H9 (cell line): Measurements from ENCODE around the gene SHMT2. TPM values are rescaled to one million over a fixed set of nuclear protein-coding genes. Genes with fewer than 3 reads are reported as not detected.

ENCODE experiments used
- DNase-seq: peaks from one replicate; pipeline ENCODE4 v3.0.0-alpha.2; 2017
- H2AFZ ChIP-seq: one replicate; pipeline ENCODE4 v1.6.1; 2013; ENCODE audit warnings: mild to moderate bottlenecking, low read length, control low read depth, moderate library complexity
- H2AK5ac ChIP-seq: 2 replicates; pipeline ENCODE4 v1.6.1; 2013; ENCODE audit warnings: low read length, control low read depth, mixed read lengths; ENCODE audit not compliant: insufficient read length
- H2BK120ac ChIP-seq: one replicate; pipeline ENCODE4 v1.6.1; 2013; ENCODE audit warnings: low read depth, mild to moderate bottlenecking, low read length, control low read depth, inconsistent platforms; ENCODE audit not compliant: poor library complexity, severe bottlenecking
- H2BK12ac ChIP-seq: 2 replicates; pipeline ENCODE4 v1.6.1; 2013; ENCODE audit warnings: low read length, control low read depth, mixed read lengths, low read depth; ENCODE audit not compliant: insufficient read length
- H2BK15ac ChIP-seq: 2 replicates; pipeline ENCODE4 v1.6.1; 2013; ENCODE audit warnings: low read depth, low read length, control low read depth
- H2BK20ac ChIP-seq: one replicate; pipeline ENCODE4 v1.6.1; 2013; ENCODE audit warnings: low read depth, mild to moderate bottlenecking, low read length, control low read depth, inconsistent platforms; ENCODE audit not compliant: poor library complexity, severe bottlenecking
- H2BK5ac ChIP-seq: 2 replicates; pipeline ENCODE4 v1.6.1; 2013; ENCODE audit warnings: low read length, control low read depth, mixed read lengths; ENCODE audit not compliant: insufficient read length
- H3K14ac ChIP-seq: 2 replicates; pipeline ENCODE4 v1.6.1; 2013; ENCODE audit warnings: low read length, control low read depth; ENCODE audit not compliant: insufficient read depth
- H3K18ac ChIP-seq: 2 replicates; pipeline ENCODE4 v1.6.1; 2013; ENCODE audit warnings: low read depth, mild to moderate bottlenecking, mixed read lengths, low read length, control low read depth; ENCODE audit not compliant: insufficient read length
- H3K23ac ChIP-seq: 2 replicates; pipeline ENCODE4 v1.6.1; 2013; ENCODE audit warnings: low read length, control low read depth, mixed read lengths, low read depth; ENCODE audit not compliant: insufficient read length
- H3K23me2 ChIP-seq: 2 replicates; pipeline ENCODE4 v1.6.1; 2013; ENCODE audit warnings: low read depth, mild to moderate bottlenecking, mixed read lengths, low read length, control low read depth; ENCODE audit not compliant: insufficient read length, poor library complexity, severe bottlenecking
- H3K27ac ChIP-seq: 2 replicates; pipeline ENCODE4 v1.5.1; 2013; ENCODE audit warnings: low read length, control low read depth, mixed read lengths, low read depth; ENCODE audit not compliant: insufficient read length
- H3K27me3 ChIP-seq: 2 replicates; pipeline ENCODE4 v1.6.1; 2013; ENCODE audit warnings: low read length, control low read depth, inconsistent platforms; ENCODE audit not compliant: insufficient read depth
- H3K4ac ChIP-seq: 2 replicates; pipeline ENCODE4 v1.6.1; 2013; ENCODE audit warnings: low read depth, mild to moderate bottlenecking, control low read depth, inconsistent platforms, low read length, moderate library complexity
- H3K4me1 ChIP-seq: 2 replicates; pipeline ENCODE4 v1.6.1; 2013; ENCODE audit warnings: low read length, control low read depth, inconsistent platforms; ENCODE audit not compliant: insufficient read depth
- H3K4me2 ChIP-seq: 2 replicates; pipeline ENCODE4 v1.6.1; 2013; ENCODE audit warnings: low read length, control low read depth, mixed read lengths; ENCODE audit not compliant: insufficient read length, insufficient read depth
- H3K56ac ChIP-seq: 2 replicates; pipeline ENCODE4 v1.6.1; 2013; ENCODE audit warnings: low read depth, mild to moderate bottlenecking, mixed read lengths, low read length, control low read depth; ENCODE audit not compliant: insufficient read length
- H3K79me1 ChIP-seq: 2 replicates; pipeline ENCODE4 v1.6.1; 2013; ENCODE audit warnings: low read depth, mild to moderate bottlenecking, moderate library complexity, low read length, control low read depth, inconsistent platforms; ENCODE audit not compliant: insufficient read depth, poor library complexity, severe bottlenecking
- H3K79me2 ChIP-seq: 2 replicates; pipeline ENCODE4 v1.6.1; 2013; ENCODE audit warnings: low read length, control low read depth, inconsistent platforms; ENCODE audit not compliant: insufficient read depth
- H3K9ac ChIP-seq: 2 replicates; pipeline ENCODE4 v1.6.1; 2013; ENCODE audit warnings: low read length, control low read depth, mixed read lengths; ENCODE audit not compliant: insufficient read length; ENCODE audit errors: extremely low read depth
- H3K9me3 ChIP-seq: one replicate; pipeline ENCODE4 v1.6.1; 2013; ENCODE audit warnings: low read depth, low read length, inconsistent platforms; ENCODE audit not compliant: control insufficient read depth
- H3T11ph ChIP-seq: one replicate; pipeline ENCODE4 v1.6.1; 2013; ENCODE audit warnings: mild to moderate bottlenecking, low read length, control low read depth, inconsistent platforms
- H4K20me1 ChIP-seq: one replicate; pipeline ENCODE4 v1.6.1; 2013; ENCODE audit not compliant: control insufficient read depth, insufficient read length, insufficient read depth
- H4K5ac ChIP-seq: 2 replicates; pipeline ENCODE4 v1.6.1; 2013; ENCODE audit warnings: low read depth, mild to moderate bottlenecking, mixed read lengths, low read length, control low read depth; ENCODE audit not compliant: insufficient read length
- H4K8ac ChIP-seq: replicated peaks from 2 replicates; pipeline ENCODE4 v1.6.1; 2013; ENCODE audit warnings: low read length, control low read depth, mixed read lengths, low read depth; ENCODE audit not compliant: insufficient read length
- H4K91ac ChIP-seq: 2 replicates; pipeline ENCODE4 v1.6.1; 2013; ENCODE audit warnings: low read depth, mild to moderate bottlenecking, moderate library complexity, mixed read lengths, low read length, control low read depth; ENCODE audit not compliant: insufficient read length
- H3K27ac Mint-ChIP-seq, 3 experiments: 2 replicates in 2 of 3; 3 replicates in 1 of 3; pipeline ENCODE4 v1.8.0; 2020 to 2021; ENCODE audit warnings: mixed read lengths in 3 of 3, mild to moderate bottlenecking in 1 of 3, moderate library complexity in 1 of 3
- H3K27me3 Mint-ChIP-seq: 2 replicates; pipeline ENCODE4 v1.8.0; 2021; ENCODE audit warnings: low read depth, mild to moderate bottlenecking, moderate library complexity, mixed read lengths
- H3K36me3 Mint-ChIP-seq, 3 experiments: 2 replicates in 2 of 3; 3 replicates in 1 of 3; pipeline ENCODE4 v1.8.0; 2020 to 2021; ENCODE audit warnings: low read depth in 3 of 3, mixed read lengths in 3 of 3; ENCODE audit not compliant: insufficient read depth in 1 of 3
- H3K4me1 Mint-ChIP-seq, 2 experiments: 2 replicates each; pipeline ENCODE4 v1.8.0; 2020; ENCODE audit warnings: mixed read lengths in 2 of 2
- H3K4me3 Mint-ChIP-seq, 2 experiments: 2 replicates in 1 of 2; 3 replicates in 1 of 2; pipeline ENCODE4 v1.8.0; 2020 to 2021; ENCODE audit warnings: mild to moderate bottlenecking in 2 of 2, mixed read lengths in 2 of 2, moderate library complexity in 1 of 2
- H3K9me3 Mint-ChIP-seq, 2 experiments: 2 replicates in 1 of 2; 3 replicates in 1 of 2; pipeline ENCODE4 v1.8.0; 2020; ENCODE audit warnings: mild to moderate bottlenecking in 2 of 2, mixed read lengths in 2 of 2, moderate library complexity in 1 of 2
- WGBS: extraction: QIAGEN DNeasy Blood & Tissue Kit; methylation state at CpG from one replicate; pipeline ENCODE4 v1.1.7; 2013; ENCODE audit warnings: missing lambda C conversion rate, low lambda C conversion rate, mixed read lengths; ENCODE audit not compliant: insufficient read length; ENCODE audit errors: extremely low coverage; 5-methylcytosine and 5-hydroxymethylcytosine counted together
- total RNA-seq: library from RNA; stranded (reverse); gene quantifications from 2 replicates; pipeline ENCODE4 v1.2.1, GENCODE V29; 2021
- TF ChIP-seq, protein P1 (sequence below): fragments of 200-600 bp; sonication (generic); conservative IDR thresholded peaks from 3 replicates; pipeline ENCODE4 v1.8.0; 2021; ENCODE audit warnings: antibody characterized with exemption, mild to moderate bottlenecking

Gene SHMT2
- total RNA-seq, 1 experiment from 2014 or later = 260 TPM

DNA sequence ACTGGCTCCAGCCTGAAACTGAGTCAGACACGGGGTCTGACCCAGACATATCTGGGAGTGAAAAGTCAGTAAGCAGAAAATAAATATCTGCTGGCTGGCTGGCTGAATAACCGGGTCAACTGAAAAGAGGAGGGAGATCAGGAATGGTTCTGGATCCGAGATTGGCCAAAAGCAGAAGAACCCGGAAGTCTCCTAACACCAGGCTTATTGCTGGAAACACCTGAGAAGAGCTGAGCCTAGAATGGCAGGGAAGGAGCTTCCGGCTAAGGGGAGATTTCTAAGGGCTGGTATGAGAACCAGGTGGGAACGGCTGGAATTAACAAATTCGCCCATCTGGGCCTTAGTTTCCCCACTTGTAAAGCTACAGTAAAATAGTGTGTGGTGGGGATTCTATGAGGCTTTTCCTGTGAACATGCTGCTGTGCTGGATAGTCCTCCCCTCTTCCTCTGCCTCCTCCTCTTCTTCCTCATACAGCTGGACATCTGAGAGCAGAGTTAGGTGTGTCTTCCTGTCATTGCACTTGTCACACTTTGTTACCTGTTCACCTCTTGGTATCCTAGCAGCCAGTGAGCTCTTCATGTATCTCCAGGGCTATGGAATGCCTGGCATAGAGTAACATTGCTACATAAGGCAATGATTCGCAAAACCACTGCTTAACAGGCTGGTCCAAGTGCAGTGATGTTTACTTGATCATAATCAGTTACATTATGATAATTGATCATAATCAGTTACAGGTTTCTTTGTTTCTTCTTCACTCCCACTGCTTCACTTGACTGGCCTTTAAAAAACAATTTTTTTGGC lies 2.0 kb upstream of the SHMT2 start:
- H3K27ac Mint-ChIP-seq = peak overlapping the region in 1 of 3 experiments; percentile 60; a peak in 1 of 7 replicates
- no peak overlapping the region for H2BK120ac ChIP-seq
- no peak overlapping the region for H3K56ac ChIP-seq
- H3K23me2 ChIP-seq = peaks cover 30% of the 10 kb centered on the region
- H2BK20ac ChIP-seq = no peak overlapping the region
- peak overlapping the region; percentile 60 to 87 for H3K4me3 Mint-ChIP-seq
- peaks cover 47 to 61% of the 10 kb centered on the region in 2 experiments for H3K4me1 Mint-ChIP-seq
- H4K8ac ChIP-seq = no peak overlapping the region
- H3K27me3 Mint-ChIP-seq = peaks cover 56% of the 10 kb centered on the region
- no peak overlapping the region for H2BK5ac ChIP-seq
- H3K9me3 ChIP-seq = no peaks in the 10 kb centered on the region
- peaks cover 24 to 28% (median 24%) of the 10 kb centered on the region in 3 experiments for H3K36me3 Mint-ChIP-seq
- peaks cover 5% of the 10 kb centered on the region for H3K79me1 ChIP-seq
- no peak overlapping the region for H3K18ac ChIP-seq
- H3K9ac ChIP-seq = no peak overlapping the region
- H3K4me2 ChIP-seq = peak overlapping the region; percentile 77
- no peak overlapping the region for H4K91ac ChIP-seq
- TF ChIP-seq, protein P1, sequence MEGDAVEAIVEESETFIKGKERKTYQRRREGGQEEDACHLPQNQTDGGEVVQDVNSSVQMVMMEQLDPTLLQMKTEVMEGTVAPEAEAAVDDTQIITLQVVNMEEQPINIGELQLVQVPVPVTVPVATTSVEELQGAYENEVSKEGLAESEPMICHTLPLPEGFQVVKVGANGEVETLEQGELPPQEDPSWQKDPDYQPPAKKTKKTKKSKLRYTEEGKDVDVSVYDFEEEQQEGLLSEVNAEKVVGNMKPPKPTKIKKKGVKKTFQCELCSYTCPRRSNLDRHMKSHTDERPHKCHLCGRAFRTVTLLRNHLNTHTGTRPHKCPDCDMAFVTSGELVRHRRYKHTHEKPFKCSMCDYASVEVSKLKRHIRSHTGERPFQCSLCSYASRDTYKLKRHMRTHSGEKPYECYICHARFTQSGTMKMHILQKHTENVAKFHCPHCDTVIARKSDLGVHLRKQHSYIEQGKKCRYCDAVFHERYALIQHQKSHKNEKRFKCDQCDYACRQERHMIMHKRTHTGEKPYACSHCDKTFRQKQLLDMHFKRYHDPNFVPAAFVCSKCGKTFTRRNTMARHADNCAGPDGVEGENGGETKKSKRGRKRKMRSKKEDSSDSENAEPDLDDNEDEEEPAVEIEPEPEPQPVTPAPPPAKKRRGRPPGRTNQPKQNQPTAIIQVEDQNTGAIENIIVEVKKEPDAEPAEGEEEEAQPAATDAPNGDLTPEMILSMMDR = no peak
- H2BK15ac ChIP-seq = no peak overlapping the region
- H3K4me1 ChIP-seq = no peaks in the 10 kb centered on the region; the same call in 1 of the 2 replicates
- no CpG with 5 or more reads among the region's 8 CpGs for WGBS
- H3K27ac ChIP-seq = no peak overlapping the region
- H3K79me2 ChIP-seq = peaks cover 5% of the 10 kb centered on the region; the same call in 1 of the 2 replicates
- H4K5ac ChIP-seq = no peak overlapping the region
- no peak overlapping the region for H2BK12ac ChIP-seq
- no peak for DNase-seq
- H3K14ac ChIP-seq = no peak overlapping the region
- no peaks in the 10 kb centered on the region; a peak in 2 of 5 replicates for H3K9me3 Mint-ChIP-seq
- H3T11ph ChIP-seq = no peak overlapping the region
- no peak overlapping the region for H3K23ac ChIP-seq
- H3K27me3 ChIP-seq = peaks cover 26% of the 10 kb centered on the region; the same call in 1 of the 2 replicates
- H2AFZ ChIP-seq = no peak overlapping the region
- no peak overlapping the region for H2AK5ac ChIP-seq
- no peaks in the 10 kb centered on the region for H4K20me1 ChIP-seq
- no peak overlapping the region for H3K4ac ChIP-seq
